ENCODE data around the gene TP63.

- TF ChIP-seq, protein P1, sequence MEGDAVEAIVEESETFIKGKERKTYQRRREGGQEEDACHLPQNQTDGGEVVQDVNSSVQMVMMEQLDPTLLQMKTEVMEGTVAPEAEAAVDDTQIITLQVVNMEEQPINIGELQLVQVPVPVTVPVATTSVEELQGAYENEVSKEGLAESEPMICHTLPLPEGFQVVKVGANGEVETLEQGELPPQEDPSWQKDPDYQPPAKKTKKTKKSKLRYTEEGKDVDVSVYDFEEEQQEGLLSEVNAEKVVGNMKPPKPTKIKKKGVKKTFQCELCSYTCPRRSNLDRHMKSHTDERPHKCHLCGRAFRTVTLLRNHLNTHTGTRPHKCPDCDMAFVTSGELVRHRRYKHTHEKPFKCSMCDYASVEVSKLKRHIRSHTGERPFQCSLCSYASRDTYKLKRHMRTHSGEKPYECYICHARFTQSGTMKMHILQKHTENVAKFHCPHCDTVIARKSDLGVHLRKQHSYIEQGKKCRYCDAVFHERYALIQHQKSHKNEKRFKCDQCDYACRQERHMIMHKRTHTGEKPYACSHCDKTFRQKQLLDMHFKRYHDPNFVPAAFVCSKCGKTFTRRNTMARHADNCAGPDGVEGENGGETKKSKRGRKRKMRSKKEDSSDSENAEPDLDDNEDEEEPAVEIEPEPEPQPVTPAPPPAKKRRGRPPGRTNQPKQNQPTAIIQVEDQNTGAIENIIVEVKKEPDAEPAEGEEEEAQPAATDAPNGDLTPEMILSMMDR (IDR thresholded peaks at IDR 0.05; ENCODE audit: insufficient read depth, low read depth, low read length): no peak
- TF ChIP-seq EZH2 (IDR thresholded peaks at IDR 0.05; ENCODE audit: insufficient read depth, low read length): no peak
Observed at GRCh38 chr3:189635339-189635738, 4.2 kb downstream of the TP63 start.

All from astrocyte (in vitro differentiated cells and primary cell).